Tibial artery (tissue), 4 donors: Measurements from ENCODE around the gene SLC25A25.

Experiments used
- DNase-seq, 2 donors: peaks; one replicate each; pipeline ENCODE4 v3.0.0-alpha.2; 2019
- H3K27ac ChIP-seq, 2 donors: fragments of 200-600 bp; sonication (generic) in 1 of 2; 1 replicate in 1 of 2; 2 replicates in 1 of 2; pipeline ENCODE4 v1.5.1; 2018 to 2019; ENCODE audit warnings: mild to moderate bottlenecking in 1 of 2
- H3K27me3 ChIP-seq, 2 donors: fragments of 200-600 bp; sonication (generic) in 1 of 2; one replicate each; pipeline versions ENCODE4 v1.5.1 to v1.6.0; 2016 to 2019
- H3K36me3 ChIP-seq, 3 donors: fragments of 200-600 bp; sonication (generic) in 2 of 3; one replicate each; pipeline ENCODE4 v1.5.1; 2016 to 2019; ENCODE audit warnings: mild to moderate bottlenecking in 2 of 3
- H3K4me1 ChIP-seq, 4 donors: fragments of 200-600 bp; sonication (generic) in 2 of 4; 1 replicate in 3 of 4; 2 replicates in 1 of 4; pipeline ENCODE4 v1.5.1; 2016 to 2019
- H3K4me3 ChIP-seq, 2 donors: fragments of 200-600 bp; sonication (generic) in 1 of 2; 1 replicate in 1 of 2; 2 replicates in 1 of 2; pipeline ENCODE4 v1.5.1; 2018 to 2019; ENCODE audit warnings: mild to moderate bottlenecking in 2 of 2
- H3K9me3 ChIP-seq, 3 donors: fragments of 200-600 bp; sonication (generic) in 1 of 3; one replicate each; pipeline ENCODE4 v1.5.1; 2016 to 2019
- CTCF ChIP-seq, 2 experiments: fragments of 200-600 bp in 1 of 2; fragments of 450-650 bp in 1 of 2; IDR thresholded peaks; one replicate each; pipeline ENCODE4 v1.5.1; 2017 to 2019; ENCODE audit warnings: antibody characterized with exemption in 2 of 2, mild to moderate bottlenecking in 1 of 2, moderate library complexity in 1 of 2
- intact Hi-C: fragments of 100-400 bp; cut with DNase I; formaldehyde crosslinking; loops from one replicate; pipeline ENCODE4 v1.15.0; 2023; ENCODE audit warnings: low total_unique reads

SLC25A25 gene

GRCh38 chr9:128120061-128120740 is 52.2 kb downstream of the SLC25A25 start:
- intact Hi-C loops = no loop called here
- TF ChIP-seq CTCF (IDR thresholded peaks at IDR 0.05) = no peak
- no peaks in the 10 kb centered on the region for H3K9me3 ChIP-seq
- no peak overlapping the region for H3K4me3 ChIP-seq
- no peaks in the 10 kb centered on the region for H3K27me3 ChIP-seq
- DNase-seq = no peak
- H3K4me1 ChIP-seq = peaks cover 0 to 13% (median 6%) of the 10 kb centered on the region in 4 donors
- H3K27ac ChIP-seq = no peak overlapping the region
- H3K36me3 ChIP-seq = peaks cover 8 to 50% (median 44%) of the 10 kb centered on the region in 3 donors

- Histone ChIP-seq H3K27me3 (no peaks in the 10 kb centered on the region), H3K4me3 (no peak overlapping the region), H3K9me3 (no peaks in the 10 kb centered on the region), H3K27ac (no peak overlapping the region), H3K4me1 (peaks cover 0 to 20% (median 13%) of the 10 kb centered on the region in 4 donors), H3K36me3 (peaks cover 8 to 47% (median 44%) of the 10 kb centered on the region in 3 donors)
- no peak for TF ChIP-seq CTCF (IDR thresholded peaks at IDR 0.05)
- DNase-seq = peak in 1 of 2 donors; percentile 61
- intact Hi-C loops = no loop called here
Observed at GRCh38 chr9:128120741-128121465, 52.9 kb downstream of the SLC25A25 start.

- intact Hi-C loops = no loop called here
- no peak for DNase-seq
- Histone ChIP-seq H3K9me3 (no peaks in the 10 kb centered on the region), H3K36me3 (peaks cover 8 to 47% (median 44%) of the 10 kb centered on the region in 3 donors), H3K4me1 (peaks cover 0 to 25% (median 19%) of the 10 kb centered on the region in 4 donors), H3K27me3 (no peaks in the 10 kb centered on the region), H3K4me3 (no peak overlapping the region), H3K27ac (no peak overlapping the region)
- no peak for TF ChIP-seq CTCF (IDR thresholded peaks at IDR 0.05)
Observed at GRCh38 chr9:128121466-128121810, 53.4 kb downstream of the SLC25A25 start.

GRCh38 chr9:128121924-128122808 is 54.1 kb downstream of the SLC25A25 start:
- Histone ChIP-seq H3K4me1 (peaks cover 0 to 31% (median 25%) of the 10 kb centered on the region in 4 donors), H3K4me3 (no peak overlapping the region), H3K36me3 (peaks cover 8 to 47% (median 44%) of the 10 kb centered on the region in 3 donors), H3K27me3 (no peaks in the 10 kb centered on the region), H3K27ac (no peak overlapping the region), H3K9me3 (no peaks in the 10 kb centered on the region)
- DNase-seq = peak in 1 of 2 donors; percentile 59
- no peak for TF ChIP-seq CTCF (IDR thresholded peaks at IDR 0.05)
- intact Hi-C loops = no loop called here

GRCh38 chr9:128122809-128123175 is 54.8 kb downstream of the SLC25A25 start:
- no peak for DNase-seq
- H3K36me3 ChIP-seq = peaks cover 8 to 47% (median 44%) of the 10 kb centered on the region in 3 donors
- intact Hi-C loops = no loop called here

More at GRCh38 chr9:128122809-128123175, 54.8 kb downstream of the SLC25A25 start:
- Histone ChIP-seq H3K27me3 (no peaks in the 10 kb centered on the region), H3K27ac (no peak overlapping the region), H3K4me3 (no peak overlapping the region), H3K4me1 (peaks cover 0 to 30% (median 23%) of the 10 kb centered on the region in 4 donors), H3K9me3 (no peaks in the 10 kb centered on the region)
- TF ChIP-seq CTCF (IDR thresholded peaks at IDR 0.05) = no peak
